Activated CD4-positive, alpha-beta memory T cell treated with anti-CD3 and anti-CD28 coated beads, Interleukin-2, amount 10 ng/mL, durations not matched to agents 7 days and 5 days (primary cell): ENCODE results near the gene TARS3. TPM values are rescaled to one million over a fixed set of nuclear protein-coding genes. Genes with fewer than 3 reads are reported as not detected.

Experiments used
- CTCF ChIA-PET: fragments of 350-600 bp; sonication (Branson Sonifier 250); formaldehyde crosslinking; loops from one replicate; lab custom pipeline; 2021; ENCODE audit warnings: antibody characterized with exemption, inconsistent platforms; lab: Charles Lee
- POLR2A ChIA-PET: fragments of 350-600 bp; sonication (Branson Sonifier 250); formaldehyde crosslinking; loops from one replicate; lab custom pipeline; 2021; ENCODE audit warnings: antibody characterized with exemption; lab: Charles Lee
- DNase-seq: peaks from one replicate; pipeline ENCODE4 v3.0.0-alpha.2; 2020
- H3K27ac Mint-ChIP-seq: one replicate; pipeline ENCODE4 v1.8.0; 2021; ENCODE audit warnings: mild to moderate bottlenecking, mixed read lengths
- H3K27me3 Mint-ChIP-seq: one replicate; pipeline ENCODE4 v1.8.0; 2021; ENCODE audit warnings: mixed read lengths
- H3K36me3 Mint-ChIP-seq: one replicate; pipeline ENCODE4 v1.8.0; 2021; ENCODE audit warnings: low read depth, mixed read lengths
- H3K4me1 Mint-ChIP-seq: one replicate; pipeline ENCODE4 v1.8.0; 2021; ENCODE audit warnings: mixed read lengths
- H3K4me3 Mint-ChIP-seq: one replicate; pipeline ENCODE4 v1.8.0; 2021; ENCODE audit warnings: mild to moderate bottlenecking, mixed read lengths
- H3K9me3 Mint-ChIP-seq: one replicate; pipeline ENCODE4 v1.8.0; 2021; ENCODE audit warnings: mixed read lengths
- total RNA-seq, 2 experiments: library from RNA; stranded (reverse); gene quantifications; one replicate each; pipeline ENCODE4 v1.2.3, GENCODE V29; 2021

The TARS3 gene
- total RNA-seq, 2 experiments from 2014 or later, result 10.3 to 12.3 TPM

DNA sequence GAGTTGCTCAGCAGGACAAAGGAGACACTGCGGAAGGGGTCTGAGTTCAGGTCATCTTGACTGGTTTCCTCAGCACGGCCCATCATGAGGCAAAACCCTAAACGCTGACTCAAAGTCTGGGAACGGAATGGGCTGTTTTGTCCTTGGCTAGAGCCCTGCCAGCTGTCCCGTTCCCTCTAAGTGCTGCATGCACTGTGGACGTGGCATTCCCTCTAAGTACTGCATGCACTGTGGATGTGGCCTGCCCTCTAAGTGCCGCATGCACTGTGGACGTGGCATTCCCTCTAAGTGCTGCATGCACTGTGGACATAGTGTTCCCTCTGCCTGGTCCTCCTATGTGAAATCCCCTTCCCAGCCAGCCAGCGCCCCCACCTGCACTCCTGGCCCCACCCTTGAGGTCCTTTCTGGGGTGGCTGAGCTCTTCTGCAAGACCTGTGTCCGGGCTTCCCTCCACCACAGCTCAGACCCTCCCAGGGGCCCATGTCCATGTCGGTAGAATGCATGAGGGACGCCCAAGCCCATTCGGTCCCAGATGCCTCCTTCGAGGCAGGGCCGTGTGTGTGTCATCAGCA is 108.8 kb downstream of the TARS3 start:
- Mint-ChIP-seq H3K4me3 (no peak overlapping the region), H3K36me3 (no peaks in the 10 kb centered on the region), H3K4me1 (no peaks in the 10 kb centered on the region), H3K9me3 (no peaks in the 10 kb centered on the region), H3K27me3 (no peaks in the 10 kb centered on the region), H3K27ac (no peak overlapping the region)
- ChIA-PET POLR2A (no interaction called here), CTCF (no interaction called here)
- no peak for DNase-seq

DNA sequence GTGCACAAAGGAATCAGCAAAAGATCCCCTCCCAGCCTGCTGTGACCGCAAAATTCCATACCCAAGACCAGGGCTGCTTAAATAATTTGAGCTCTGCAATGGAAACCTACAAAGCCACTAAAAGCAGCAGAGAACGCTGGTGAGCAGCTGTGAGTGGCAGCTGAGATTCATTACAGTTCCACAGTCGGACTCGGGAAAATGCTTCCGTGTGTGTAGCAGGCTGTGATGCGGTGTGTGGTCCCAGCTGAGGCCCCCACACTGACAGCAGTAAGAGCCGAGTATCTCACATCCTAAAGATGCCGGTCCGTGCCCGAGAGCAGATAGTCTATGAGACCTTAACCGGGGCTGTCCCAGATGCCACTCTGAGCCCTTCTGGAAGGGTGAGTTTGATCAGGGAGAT is 109.5 kb downstream of the TARS3 start:
- POLR2A ChIA-PET, result no interaction called here
- Mint-ChIP-seq H3K27ac (no peak overlapping the region), H3K4me1 (no peaks in the 10 kb centered on the region), H3K27me3 (no peaks in the 10 kb centered on the region), H3K36me3 (no peaks in the 10 kb centered on the region), H3K4me3 (no peak overlapping the region), H3K9me3 (no peaks in the 10 kb centered on the region)
- no peak for DNase-seq
- CTCF ChIA-PET, result interaction anchor here (0.8 kb wide), 1 partner anchor 325 kb away, joined by 3 read pairs; no protein-coding TSS in a partner anchor

DNA sequence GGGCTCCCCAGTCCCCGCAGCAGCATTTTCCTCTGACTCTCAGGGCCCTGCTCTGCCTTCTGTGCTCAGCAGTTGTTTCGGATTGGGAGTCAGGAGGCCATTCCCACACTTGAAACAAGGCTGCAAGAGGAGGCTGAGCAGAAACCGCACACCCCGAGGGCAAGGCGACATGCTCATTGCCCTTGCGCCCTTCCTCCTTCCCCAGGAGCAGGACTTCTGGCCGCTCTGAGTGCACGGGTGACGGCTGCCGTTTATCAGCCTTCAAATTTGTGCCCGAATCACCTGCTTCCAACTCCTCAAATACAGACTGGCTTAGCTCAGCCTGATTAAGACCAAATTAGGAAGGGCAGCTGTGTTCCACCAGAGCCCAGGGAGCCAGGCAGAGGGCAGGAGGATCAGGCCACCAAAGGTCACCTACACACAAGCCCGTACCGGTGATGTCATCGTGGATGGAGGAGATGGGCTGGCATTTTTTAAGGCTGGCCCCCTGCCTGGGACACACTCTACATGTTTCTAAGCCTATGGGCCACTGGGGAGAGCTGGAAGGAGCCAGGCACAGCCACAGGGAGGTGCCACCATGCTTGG is 110.2 kb downstream of the TARS3 start:
- Mint-ChIP-seq H3K36me3 (no peaks in the 10 kb centered on the region), H3K27ac (no peak overlapping the region), H3K27me3 (no peaks in the 10 kb centered on the region), H3K4me1 (no peaks in the 10 kb centered on the region), H3K9me3 (no peaks in the 10 kb centered on the region), H3K4me3 (no peak overlapping the region)
- ChIA-PET CTCF (interaction anchor here (0.8 kb wide), 1 partner anchor 325 kb away, joined by 3 read pairs; no protein-coding TSS in a partner anchor), POLR2A (no interaction called here)
- no peak for DNase-seq

DNA sequence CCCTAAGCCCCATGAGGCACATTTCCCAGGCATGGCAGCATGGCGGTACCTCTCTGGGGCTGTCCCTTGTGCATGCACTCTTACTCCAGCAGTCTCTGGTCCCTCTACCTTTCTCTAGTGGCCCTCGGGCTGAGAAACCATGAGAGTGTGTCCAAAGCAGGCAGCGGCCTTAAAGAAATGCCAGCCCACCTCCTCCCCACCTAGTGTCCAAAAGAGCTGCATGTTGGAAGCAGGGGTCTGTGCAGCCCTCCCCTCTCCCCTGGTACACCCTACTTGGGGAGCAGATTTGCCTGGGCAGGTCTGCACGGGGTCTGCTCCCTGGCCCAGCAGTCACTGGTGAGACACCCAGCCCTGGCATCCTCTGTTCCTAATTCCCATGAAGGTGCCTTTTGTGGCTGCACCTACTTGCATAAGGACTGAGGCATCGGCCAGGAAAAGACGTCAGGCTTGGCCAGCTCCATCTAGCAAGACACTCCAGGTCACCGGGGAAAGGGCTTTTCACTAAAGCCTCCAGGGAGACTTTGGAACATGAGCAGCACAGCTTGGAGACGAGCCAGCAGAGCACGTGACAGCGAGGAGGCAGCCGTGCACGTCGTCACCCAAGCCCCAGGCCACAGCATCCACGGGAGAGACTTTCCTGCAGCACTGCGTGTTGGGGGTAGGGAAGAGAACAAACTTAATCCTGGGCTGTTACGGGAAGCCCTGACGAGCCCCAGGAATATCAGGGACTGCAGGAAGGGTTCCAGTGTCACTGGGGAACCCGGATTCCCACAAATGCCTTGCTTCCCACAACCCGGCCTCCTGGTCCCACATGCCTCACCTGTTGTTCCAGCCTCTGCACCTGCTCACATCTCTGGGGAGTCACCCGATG is 110.9 kb downstream of the TARS3 start:
- DNase-seq, result no peak
- H3K4me3 Mint-ChIP-seq, result no peak overlapping the region
- no peak overlapping the region for H3K27ac Mint-ChIP-seq
- no peaks in the 10 kb centered on the region for H3K27me3 Mint-ChIP-seq
- CTCF ChIA-PET, result no interaction called here
- no peaks in the 10 kb centered on the region for H3K36me3 Mint-ChIP-seq
- H3K4me1 Mint-ChIP-seq, result no peaks in the 10 kb centered on the region
- H3K9me3 Mint-ChIP-seq, result no peaks in the 10 kb centered on the region
- POLR2A ChIA-PET, result no interaction called here

DNA sequence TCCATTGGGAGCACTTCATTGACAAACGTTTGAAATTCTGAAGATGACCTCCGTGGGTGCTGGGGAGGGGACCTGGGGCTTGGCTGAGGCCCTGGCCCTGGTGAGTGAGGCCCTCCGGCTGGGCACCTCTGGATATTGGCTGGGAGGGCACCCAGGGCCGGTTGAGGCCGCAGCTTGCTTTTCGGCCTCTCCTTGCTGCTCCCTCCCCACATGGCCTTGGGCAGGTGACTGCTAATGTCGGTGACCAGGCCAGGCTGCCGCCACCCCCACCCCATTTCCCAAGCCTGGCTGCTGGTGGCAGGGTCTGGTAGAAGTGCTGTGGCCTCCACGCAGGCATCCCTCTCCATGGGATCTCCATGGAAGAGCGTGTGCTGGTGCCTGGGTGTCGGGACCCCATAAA is 111.6 kb downstream of the TARS3 start:
- Mint-ChIP-seq H3K9me3 (no peaks in the 10 kb centered on the region), H3K4me3 (no peak overlapping the region), H3K36me3 (no peaks in the 10 kb centered on the region), H3K27ac (no peak overlapping the region), H3K27me3 (no peaks in the 10 kb centered on the region), H3K4me1 (no peaks in the 10 kb centered on the region)
- no peak for DNase-seq
- POLR2A ChIA-PET, result no interaction called here
- CTCF ChIA-PET, result no interaction called here

DNA sequence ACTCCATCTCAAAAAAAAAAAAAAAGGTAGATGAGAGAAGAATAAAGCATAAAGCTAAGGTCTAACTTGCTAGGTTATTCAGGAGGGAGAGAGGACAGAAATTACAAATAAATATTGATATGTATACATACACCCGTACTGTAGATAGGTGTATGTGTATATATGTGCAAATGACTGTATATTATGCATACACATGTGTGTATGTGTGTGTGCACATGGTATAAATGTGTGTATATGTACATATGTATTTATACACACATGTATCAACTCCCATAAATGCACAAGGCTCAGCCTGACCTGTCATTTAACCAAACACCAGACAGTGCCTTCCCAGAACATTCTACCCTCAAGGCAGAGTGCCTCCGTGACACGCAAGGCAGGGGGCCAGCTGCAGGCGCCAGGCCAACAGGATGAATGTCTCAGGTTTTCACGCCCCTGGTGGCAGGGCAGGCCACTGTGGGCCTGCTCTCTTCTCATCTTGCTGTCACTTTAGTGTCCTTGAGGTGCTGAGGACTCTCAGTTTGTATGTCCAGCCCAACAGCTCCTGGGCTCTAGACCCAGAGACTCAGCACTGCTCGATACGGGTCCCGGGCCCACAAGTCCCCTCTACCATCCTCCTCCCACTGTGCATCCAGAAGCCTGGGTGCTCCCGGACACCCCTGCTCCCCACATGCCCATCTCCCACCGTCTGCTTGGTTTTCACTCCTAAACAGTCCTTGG is 112.5 kb downstream of the TARS3 start:
- Mint-ChIP-seq H3K4me3 (no peak overlapping the region), H3K36me3 (no peaks in the 10 kb centered on the region)
- POLR2A ChIA-PET, result no interaction called here

DNA sequence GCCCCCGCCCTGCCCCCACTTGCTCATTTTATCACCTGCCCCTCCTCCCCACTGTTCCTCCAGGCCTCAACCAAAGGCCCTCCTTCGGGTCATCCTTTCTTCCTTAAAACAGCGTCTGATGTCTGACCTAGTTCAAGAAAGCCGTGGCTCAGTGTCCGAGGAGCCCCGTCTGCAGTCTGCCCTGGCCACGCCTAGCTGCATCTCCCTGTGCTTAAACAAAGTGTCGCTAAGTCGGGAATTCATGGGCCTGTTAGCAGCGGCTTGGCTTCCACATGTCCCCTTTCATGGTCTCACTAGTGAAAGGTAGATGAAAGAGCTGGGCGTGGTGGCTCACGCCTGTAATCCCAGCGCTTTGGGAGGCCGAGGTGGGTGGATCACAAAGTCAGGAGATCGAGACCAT is 113.3 kb downstream of the TARS3 start:
- Mint-ChIP-seq H3K27me3 (no peaks in the 10 kb centered on the region), H3K27ac (no peak overlapping the region), H3K4me3 (no peak overlapping the region), H3K36me3 (no peaks in the 10 kb centered on the region), H3K4me1 (no peaks in the 10 kb centered on the region), H3K9me3 (no peaks in the 10 kb centered on the region)
- ChIA-PET POLR2A (no interaction called here), CTCF (no interaction called here)
- no peak for DNase-seq

More for the DNA sequence above, 112.5 kb downstream of the TARS3 start:
- Mint-ChIP-seq H3K9me3 (no peaks in the 10 kb centered on the region), H3K27ac (no peak overlapping the region), H3K4me1 (no peaks in the 10 kb centered on the region), H3K27me3 (no peaks in the 10 kb centered on the region)
- CTCF ChIA-PET, result no interaction called here
- DNase-seq, result no peak

DNA sequence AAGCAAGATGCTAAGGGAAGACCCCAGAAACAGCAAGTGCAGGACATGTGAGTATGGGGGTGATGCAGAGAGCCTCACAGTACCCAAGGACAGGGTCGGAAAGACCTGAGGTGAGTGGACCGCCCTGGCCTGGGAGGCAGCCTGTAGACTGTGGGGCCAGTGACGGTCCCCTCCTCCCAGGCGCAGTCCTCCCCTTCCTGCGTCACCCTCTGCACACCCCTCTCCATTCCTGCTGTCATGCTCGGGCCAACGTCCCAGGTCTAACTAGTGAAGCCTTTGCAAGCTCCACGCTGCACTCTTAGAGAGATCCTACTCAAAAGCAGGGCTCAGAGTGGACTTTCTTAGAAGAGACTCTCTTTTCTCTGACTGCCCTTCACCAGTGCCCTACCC is 113.7 kb downstream of the TARS3 start:
- ChIA-PET CTCF (no interaction called here), POLR2A (no interaction called here)
- no peaks in the 10 kb centered on the region for H3K27me3 Mint-ChIP-seq
- no peaks in the 10 kb centered on the region for H3K9me3 Mint-ChIP-seq
- H3K36me3 Mint-ChIP-seq, result no peaks in the 10 kb centered on the region
- no peaks in the 10 kb centered on the region for H3K4me1 Mint-ChIP-seq
- H3K4me3 Mint-ChIP-seq, result no peak overlapping the region
- no peak for DNase-seq
- H3K27ac Mint-ChIP-seq, result no peak overlapping the region

DNA sequence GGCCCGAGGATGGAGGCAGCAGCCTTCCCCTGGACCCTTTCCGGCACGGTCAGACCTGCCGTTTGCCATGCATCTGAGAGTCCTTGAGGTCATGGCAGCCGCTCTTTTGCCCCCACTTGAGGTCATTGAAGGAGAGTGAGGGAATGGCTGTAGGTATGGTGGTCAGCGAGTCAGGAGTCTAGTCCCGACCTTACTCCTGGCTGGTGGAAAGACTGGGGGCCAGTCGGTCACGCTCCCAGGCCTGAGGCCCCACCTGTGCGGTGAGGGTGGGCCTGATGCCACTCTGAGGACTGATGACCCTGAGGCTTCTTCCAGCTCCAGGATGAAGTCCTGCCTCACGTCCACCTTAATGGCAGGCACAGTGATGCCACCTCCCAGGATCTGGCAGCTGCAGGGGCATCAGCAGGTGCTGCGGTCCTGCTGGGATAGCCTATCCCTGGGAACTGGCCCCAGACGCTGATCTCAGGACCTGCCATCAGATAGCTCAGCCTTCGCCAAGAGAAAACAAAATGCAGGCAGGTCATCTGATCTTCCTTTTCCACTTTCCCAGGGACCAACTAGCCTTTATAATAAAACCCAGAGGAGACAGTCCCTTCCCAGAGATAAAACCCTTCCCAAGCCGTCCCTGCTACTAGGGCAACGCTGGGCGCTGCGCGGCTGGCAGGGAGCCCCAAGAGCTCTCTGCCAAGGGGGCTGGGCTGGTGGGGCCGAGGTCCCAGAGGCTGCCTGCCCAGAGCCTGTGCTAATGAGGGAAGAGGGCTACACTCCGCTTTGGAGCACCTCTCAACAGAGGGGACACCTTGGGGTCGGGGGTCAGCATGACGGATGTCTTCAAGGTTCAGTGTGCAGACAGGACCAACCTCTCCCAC is 114.3 kb downstream of the TARS3 start:
- no peaks in the 10 kb centered on the region for H3K9me3 Mint-ChIP-seq
- H3K27ac Mint-ChIP-seq, result no peak overlapping the region
- no peak overlapping the region for H3K4me3 Mint-ChIP-seq
- H3K36me3 Mint-ChIP-seq, result no peaks in the 10 kb centered on the region
- no peaks in the 10 kb centered on the region for H3K4me1 Mint-ChIP-seq
- POLR2A ChIA-PET, result no interaction called here
- DNase-seq, result no peak
- H3K27me3 Mint-ChIP-seq, result no peaks in the 10 kb centered on the region
- CTCF ChIA-PET, result no interaction called here

DNA sequence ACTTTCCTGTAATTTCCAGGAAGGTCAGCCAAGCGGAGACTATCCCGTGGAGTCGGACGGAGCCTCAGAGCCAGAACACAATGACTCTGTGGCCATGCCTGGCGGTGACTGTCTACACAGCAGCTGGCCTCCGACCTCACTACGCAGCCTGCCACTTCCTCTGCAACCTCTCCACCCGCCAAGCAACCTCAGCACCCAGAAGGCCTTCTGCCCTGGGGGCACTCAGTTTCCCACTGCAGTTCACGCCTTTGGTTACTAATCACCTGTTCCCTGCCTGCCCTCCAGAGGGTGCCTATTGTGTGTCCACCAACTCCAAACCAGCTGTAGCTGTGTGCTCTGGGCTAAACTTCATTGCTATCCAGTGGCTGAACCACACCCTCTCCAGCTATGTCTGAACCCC is 116.1 kb downstream of the TARS3 start:
- no peaks in the 10 kb centered on the region for H3K4me1 Mint-ChIP-seq
- DNase-seq, result no peak
- no peak overlapping the region for H3K27ac Mint-ChIP-seq
- H3K27me3 Mint-ChIP-seq, result peaks cover 3% of the 10 kb centered on the region
- no peaks in the 10 kb centered on the region for H3K36me3 Mint-ChIP-seq
- ChIA-PET POLR2A (interaction anchor here (0.8 kb wide), 1 partner anchor 10 kb away, joined by 3 read pairs; no protein-coding TSS in a partner anchor), CTCF (no interaction called here)
- no peak overlapping the region for H3K4me3 Mint-ChIP-seq
- H3K9me3 Mint-ChIP-seq, result peaks cover 2% of the 10 kb centered on the region

DNA sequence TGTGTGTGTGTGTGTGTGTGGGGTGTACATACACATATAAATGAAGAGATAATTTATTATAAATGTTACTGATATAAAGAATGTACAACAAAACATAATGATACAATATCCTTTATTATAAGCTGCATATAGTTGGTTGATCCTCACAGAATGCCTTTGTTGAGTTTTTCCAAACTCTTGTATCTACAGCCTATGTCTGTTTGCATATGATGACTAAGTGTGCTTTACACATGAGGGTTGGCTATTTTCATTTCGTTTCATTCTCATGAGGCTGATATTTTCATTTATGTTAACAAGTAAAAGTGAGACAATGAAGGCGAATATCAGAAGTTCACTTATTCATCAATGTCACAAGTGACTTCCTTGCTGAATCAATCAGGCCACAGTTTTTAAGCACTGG is 117.2 kb downstream of the TARS3 start:
- Mint-ChIP-seq H3K4me3 (no peak overlapping the region), H3K9me3 (peaks cover 2% of the 10 kb centered on the region), H3K27ac (no peak overlapping the region), H3K36me3 (no peaks in the 10 kb centered on the region), H3K4me1 (no peaks in the 10 kb centered on the region), H3K27me3 (peaks cover 3% of the 10 kb centered on the region)
- DNase-seq, result no peak
- CTCF ChIA-PET, result no interaction called here
- POLR2A ChIA-PET, result no interaction called here

DNA sequence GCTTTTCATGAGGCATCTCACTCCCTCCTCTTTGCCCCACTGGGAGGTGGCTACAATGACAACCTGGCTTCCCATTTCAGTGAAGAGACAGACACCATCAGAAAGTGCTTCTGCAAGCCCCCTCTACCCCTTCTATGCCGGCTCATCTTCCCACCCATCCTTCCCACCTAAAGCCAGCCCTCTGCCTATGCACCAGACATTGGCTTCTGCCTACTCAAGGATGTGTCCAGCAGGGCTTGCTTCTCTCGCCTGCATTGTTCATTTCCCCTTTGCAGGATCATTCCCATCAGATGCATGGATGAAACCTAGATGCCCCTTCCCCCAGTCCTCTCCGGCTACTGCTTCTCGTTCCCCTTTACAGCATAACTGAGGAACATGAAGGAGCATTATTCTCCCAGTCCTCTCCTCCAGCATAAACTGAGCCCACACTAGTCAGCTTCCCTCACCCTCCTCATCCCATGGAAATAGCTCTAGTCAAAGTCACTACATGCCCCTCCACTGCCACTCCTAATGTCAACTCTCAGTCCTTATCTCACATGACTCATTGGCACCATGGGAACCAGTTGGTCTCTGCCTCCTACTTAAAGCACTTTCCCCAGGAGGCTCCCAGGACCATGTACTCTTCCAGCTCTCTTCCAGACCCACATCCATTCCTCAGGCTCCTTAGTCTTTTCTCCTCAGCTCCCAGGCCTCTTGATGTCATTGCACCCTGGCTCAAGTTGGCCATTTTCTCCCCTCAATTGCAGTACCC is 120.0 kb downstream of the TARS3 start:
- no peak for DNase-seq
- no peak overlapping the region for H3K4me3 Mint-ChIP-seq
- H3K4me1 Mint-ChIP-seq, result no peaks in the 10 kb centered on the region
- peaks cover 14% of the 10 kb centered on the region for H3K27me3 Mint-ChIP-seq
- CTCF ChIA-PET, result no interaction called here
- peaks cover 2% of the 10 kb centered on the region for H3K9me3 Mint-ChIP-seq
- POLR2A ChIA-PET, result no interaction called here
- no peak overlapping the region for H3K27ac Mint-ChIP-seq
- no peaks in the 10 kb centered on the region for H3K36me3 Mint-ChIP-seq
